DND-41 (cell line): ENCODE measurements around the gene PSKH1.

Experiments used
- CTCF ChIP-seq: IDR thresholded peaks from 2 replicates; pipeline ENCODE4 v1.5.1; 2012; ENCODE audit warnings: borderline replicate concordance, low read length, moderate library complexity, mild to moderate bottlenecking; ENCODE audit not compliant: poor library complexity, severe bottlenecking; ENCODE audit errors: extremely low read depth
- EZH2 ChIP-seq: IDR thresholded peaks from 3 replicates; pipeline ENCODE4 v1.6.1; 2012; ENCODE audit warnings: borderline replicate concordance, low read depth, mild to moderate bottlenecking, moderate library complexity, low read length, inconsistent platforms; ENCODE audit not compliant: severe bottlenecking

GRCh38 chr16:67928147-67928546 is 35.1 kb downstream of the PSKH1 start:
- TF ChIP-seq CTCF (no peak), EZH2 (no peak)
